Measurements from ENCODE around the gene MAP4K4.
"Not testable (repeated sequence)": the region's sequence is repeated elsewhere in the genome, so short reads cannot be mapped to it uniquely, and the experiment has no call there.

The MAP4K4 gene

GRCh38 chr2:101743288-101743687 is 45.8 kb downstream of the MAP4K4 start:
- DNase-seq = no peak

GRCh38 chr2:101744832-101745231 is 47.3 kb downstream of the MAP4K4 start:
- no peak for DNase-seq

GRCh38 chr2:101745711-101746694 is 48.5 kb downstream of the MAP4K4 start:
- DNase-seq = no peak

GRCh38 chr2:101748000-101748399 is 50.5 kb downstream of the MAP4K4 start:
- DNase-seq = no peak

GRCh38 chr2:101748462-101748861 is 51.0 kb downstream of the MAP4K4 start:
- not testable (repeated sequence) for DNase-seq

- no peak for DNase-seq
These were observed 53.2 kb downstream of the MAP4K4 start for GRCh38 chr2:101750688-101751087.

- no peak for DNase-seq
These were observed 53.8 kb downstream of the MAP4K4 start for GRCh38 chr2:101751276-101751815.

- DNase-seq = no peak
These were observed 54.5 kb downstream of the MAP4K4 start for GRCh38 chr2:101751875-101752619.

- DNase-seq = no peak
These were observed 55.5 kb downstream of the MAP4K4 start for GRCh38 chr2:101752716-101753616.

GRCh38 chr2:101753720-101754490 is 56.4 kb downstream of the MAP4K4 start:
- no peak for DNase-seq

GRCh38 chr2:101754618-101755017 is 57.1 kb downstream of the MAP4K4 start:
- no peak for DNase-seq

- no peak for DNase-seq
These were observed 58.8 kb downstream of the MAP4K4 start for GRCh38 chr2:101756266-101756665.

- DNase-seq = no peak
These were observed 60.5 kb downstream of the MAP4K4 start for GRCh38 chr2:101758001-101758400.

GRCh38 chr2:101759162-101759561 is 61.7 kb downstream of the MAP4K4 start:
- DNase-seq = no peak

- no peak for DNase-seq
These were observed 65.1 kb downstream of the MAP4K4 start for GRCh38 chr2:101762451-101763171.

GRCh38 chr2:101763496-101764333 is 66.2 kb downstream of the MAP4K4 start:
- no peak for DNase-seq

GRCh38 chr2:101766337-101766736 is 68.8 kb downstream of the MAP4K4 start:
- DNase-seq = no peak

GRCh38 chr2:101766871-101767739 is 69.6 kb downstream of the MAP4K4 start:
- no peak for DNase-seq
